ENCODE measurements around the gene SCFD2.

The SCFD2 gene

DNA sequence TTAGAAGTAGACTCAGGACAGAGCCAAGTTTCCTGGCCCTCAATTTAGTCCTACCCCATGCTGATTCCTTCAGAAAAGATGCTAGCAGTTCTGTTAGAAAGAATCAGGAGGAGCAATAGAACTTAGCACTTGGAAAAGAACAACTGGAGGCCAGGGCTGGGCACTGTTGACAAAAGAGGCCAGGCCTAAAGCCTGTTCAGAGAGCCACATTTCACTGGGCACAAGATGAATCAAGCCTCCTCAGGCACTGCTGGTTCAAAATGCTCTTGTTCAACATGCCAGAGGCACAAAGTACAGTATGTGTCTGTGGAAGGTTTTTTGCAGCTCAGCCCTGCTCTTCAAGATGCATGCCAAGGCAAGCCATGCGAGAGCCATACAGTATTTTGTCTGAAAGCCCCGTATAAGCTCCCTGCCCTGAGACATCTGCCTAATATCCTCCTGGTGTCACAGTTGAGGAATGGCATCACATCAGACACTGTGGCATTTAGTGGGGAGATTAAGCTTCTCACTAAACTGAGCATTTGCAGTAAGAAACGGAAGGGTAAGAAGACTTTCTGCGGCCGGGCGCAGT, 450.0 kb downstream of the SCFD2 start:
- DNase-seq (ENCODE audit: low read depth, low spot score) = no peak
- Histone ChIP-seq H3K4me3 (ENCODE audit: insufficient read length, low read depth) (no peak overlapping the region), H3K36me3 (ENCODE audit: insufficient read depth, insufficient read length, low read length) (no peaks in the 10 kb centered on the region), H3K27me3 (ENCODE audit: insufficient read depth, insufficient read length) (no peaks in the 10 kb centered on the region), H3K9me3 (ENCODE audit: insufficient read depth, low read length) (no peaks in the 10 kb centered on the region), H3K9ac (ENCODE audit: insufficient read length, low read depth) (no peak overlapping the region), H3K4me1 (ENCODE audit: insufficient read depth, insufficient read length) (no peaks in the 10 kb centered on the region)
- no peak for TF ChIP-seq YY1 (IDR thresholded peaks at IDR 0.05; ENCODE audit: insufficient read depth, insufficient read length)
- no peak for TF ChIP-seq ZNF274 (IDR thresholded peaks at IDR 0.05; ENCODE audit: low read depth, low read length)
- TF ChIP-seq SUZ12 (IDR thresholded peaks at IDR 0.05; ENCODE audit: extremely low read depth, insufficient read depth, insufficient read length) = no peak

DNA sequence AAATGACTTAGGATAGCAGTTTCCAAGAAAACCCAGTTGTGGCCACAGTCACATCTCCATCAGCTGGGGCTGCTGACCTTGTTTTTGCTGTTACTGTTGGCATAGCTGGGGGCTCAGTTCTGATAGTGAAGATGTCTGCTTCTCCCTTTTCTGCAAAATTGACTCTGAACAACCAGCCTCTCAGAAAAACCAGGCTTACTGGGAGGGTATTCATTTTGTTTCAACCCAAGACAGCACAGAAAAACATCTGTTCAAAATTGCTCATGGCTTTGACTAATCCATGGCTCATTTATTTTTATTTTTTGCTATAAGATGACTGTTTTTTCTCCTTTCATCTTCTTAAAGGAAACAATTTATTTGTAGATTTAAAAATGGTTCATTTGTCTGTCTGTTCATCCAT, 450.7 kb downstream of the SCFD2 start:
- H3K9me3 ChIP-seq (ENCODE audit: insufficient read depth, low read length) = no peaks in the 10 kb centered on the region
- H3K4me3 ChIP-seq (ENCODE audit: insufficient read length, low read depth) = no peak overlapping the region
- no peaks in the 10 kb centered on the region for H3K4me1 ChIP-seq (ENCODE audit: insufficient read depth, insufficient read length)
- no peaks in the 10 kb centered on the region for H3K27me3 ChIP-seq (ENCODE audit: insufficient read depth, insufficient read length)
- H3K36me3 ChIP-seq (ENCODE audit: insufficient read depth, insufficient read length, low read length) = no peaks in the 10 kb centered on the region
- no peak overlapping the region for H3K9ac ChIP-seq (ENCODE audit: insufficient read length, low read depth)
- no peak for DNase-seq (ENCODE audit: low read depth, low spot score)
- no peak for TF ChIP-seq ZNF274 (IDR thresholded peaks at IDR 0.05; ENCODE audit: low read depth, low read length)
- no peak for TF ChIP-seq YY1 (IDR thresholded peaks at IDR 0.05; ENCODE audit: insufficient read depth, insufficient read length)
- no peak for TF ChIP-seq SUZ12 (IDR thresholded peaks at IDR 0.05; ENCODE audit: extremely low read depth, insufficient read depth, insufficient read length)

DNA sequence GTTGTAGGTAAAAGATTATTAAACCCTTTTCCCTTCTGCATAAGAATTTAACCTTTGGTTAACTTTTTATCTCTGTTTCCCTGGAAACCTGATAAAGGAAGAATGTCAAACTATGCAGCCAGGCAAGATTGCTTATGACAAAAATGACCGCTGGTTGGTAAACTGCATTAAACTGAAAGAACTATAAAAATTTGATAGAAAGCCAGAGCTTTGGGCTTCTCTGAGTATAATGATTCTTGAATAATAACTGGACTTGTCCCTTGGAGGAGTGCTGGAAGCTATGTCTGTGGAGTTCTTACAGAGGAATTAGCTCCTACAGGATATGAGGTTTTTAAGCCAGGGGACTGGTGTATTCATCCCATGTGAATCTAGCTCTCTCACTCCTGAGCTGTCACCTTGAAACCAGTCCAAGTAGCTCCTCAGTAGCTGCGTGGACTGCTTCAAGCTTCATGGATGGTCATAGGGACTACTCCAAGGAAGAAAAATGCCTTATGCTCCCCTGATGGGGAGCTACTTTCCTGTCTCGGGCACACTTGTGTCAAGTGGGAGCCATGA, 451.7 kb downstream of the SCFD2 start:
- no peak for DNase-seq (ENCODE audit: low read depth, low spot score)
- Histone ChIP-seq H3K9ac (ENCODE audit: insufficient read length, low read depth) (no peak overlapping the region), H3K4me3 (ENCODE audit: insufficient read length, low read depth) (no peak overlapping the region), H3K27me3 (ENCODE audit: insufficient read depth, insufficient read length) (no peaks in the 10 kb centered on the region), H3K4me1 (ENCODE audit: insufficient read depth, insufficient read length) (no peaks in the 10 kb centered on the region), H3K36me3 (ENCODE audit: insufficient read depth, insufficient read length, low read length) (no peaks in the 10 kb centered on the region), H3K9me3 (ENCODE audit: insufficient read depth, low read length) (no peaks in the 10 kb centered on the region)
- TF ChIP-seq YY1 (IDR thresholded peaks at IDR 0.05; ENCODE audit: insufficient read depth, insufficient read length) (no peak), SUZ12 (IDR thresholded peaks at IDR 0.05; ENCODE audit: extremely low read depth, insufficient read depth, insufficient read length) (no peak), ZNF274 (IDR thresholded peaks at IDR 0.05; ENCODE audit: low read depth, low read length) (no peak)

DNA sequence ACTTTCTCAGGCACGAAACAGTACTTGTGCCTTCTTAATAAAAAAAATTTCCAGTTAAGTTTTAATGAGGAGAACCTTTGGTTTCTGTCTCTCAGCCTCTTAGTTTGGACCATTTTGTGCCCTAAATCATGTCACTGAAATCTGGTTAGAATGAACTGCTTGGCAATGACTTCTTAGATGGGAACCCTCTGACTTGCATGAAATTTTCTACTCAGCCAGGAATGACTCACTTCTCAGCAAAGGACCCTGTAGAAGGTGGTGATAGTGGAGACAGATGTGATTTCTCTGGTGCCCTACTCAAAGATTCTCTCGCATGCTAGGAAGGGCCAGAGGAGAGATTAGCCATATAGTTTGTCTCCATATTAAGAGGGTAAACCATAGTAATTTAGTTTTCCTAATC, 453.3 kb downstream of the SCFD2 start:
- Histone ChIP-seq H3K27me3 (ENCODE audit: insufficient read depth, insufficient read length) (no peaks in the 10 kb centered on the region), H3K9me3 (ENCODE audit: insufficient read depth, low read length) (no peaks in the 10 kb centered on the region), H3K4me1 (ENCODE audit: insufficient read depth, insufficient read length) (no peaks in the 10 kb centered on the region), H3K4me3 (ENCODE audit: insufficient read length, low read depth) (no peak overlapping the region), H3K9ac (ENCODE audit: insufficient read length, low read depth) (no peak overlapping the region), H3K36me3 (ENCODE audit: insufficient read depth, insufficient read length, low read length) (no peaks in the 10 kb centered on the region)
- TF ChIP-seq YY1 (IDR thresholded peaks at IDR 0.05; ENCODE audit: insufficient read depth, insufficient read length) (no peak), ZNF274 (IDR thresholded peaks at IDR 0.05; ENCODE audit: low read depth, low read length) (no peak), SUZ12 (IDR thresholded peaks at IDR 0.05; ENCODE audit: extremely low read depth, insufficient read depth, insufficient read length) (no peak)
- DNase-seq (ENCODE audit: low read depth, low spot score) = no peak

DNA sequence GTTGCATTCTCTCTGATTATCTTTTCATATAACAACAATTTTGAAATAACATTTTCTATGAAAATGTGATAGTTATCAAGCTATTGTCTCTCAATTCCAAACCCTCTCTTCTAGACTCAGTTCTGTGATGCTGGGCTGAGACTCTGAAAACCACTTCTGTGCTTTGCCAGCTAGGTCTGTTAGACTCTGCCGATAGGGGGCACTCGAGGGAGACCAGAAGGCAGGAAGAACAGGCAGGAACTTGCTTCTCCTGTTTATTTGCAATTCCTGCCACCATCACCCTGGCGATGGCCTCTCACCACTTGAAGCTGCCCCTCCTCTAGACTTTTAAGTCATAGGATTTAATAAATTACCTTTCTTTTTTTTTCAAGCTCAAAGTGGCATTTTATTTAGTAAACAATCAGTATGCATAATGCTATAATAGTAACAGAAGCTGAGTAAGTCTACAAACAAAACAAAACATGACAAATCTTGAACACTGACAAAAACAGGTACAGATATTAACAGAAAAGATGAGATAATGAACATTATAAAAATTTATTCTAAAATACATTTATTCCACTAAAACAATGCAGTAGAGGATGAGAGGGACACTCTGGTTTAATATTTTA, 454.1 kb downstream of the SCFD2 start:
- no peaks in the 10 kb centered on the region for H3K4me1 ChIP-seq (ENCODE audit: insufficient read depth, insufficient read length)
- DNase-seq (ENCODE audit: low read depth, low spot score) = peak; percentile 77
- H3K9me3 ChIP-seq (ENCODE audit: insufficient read depth, low read length) = no peaks in the 10 kb centered on the region
- no peaks in the 10 kb centered on the region for H3K36me3 ChIP-seq (ENCODE audit: insufficient read depth, insufficient read length, low read length)
- no peak overlapping the region for H3K4me3 ChIP-seq (ENCODE audit: insufficient read length, low read depth)
- no peak for TF ChIP-seq SUZ12 (IDR thresholded peaks at IDR 0.05; ENCODE audit: extremely low read depth, insufficient read depth, insufficient read length)
- no peak for TF ChIP-seq YY1 (IDR thresholded peaks at IDR 0.05; ENCODE audit: insufficient read depth, insufficient read length)
- no peak for TF ChIP-seq ZNF274 (IDR thresholded peaks at IDR 0.05; ENCODE audit: low read depth, low read length)
- H3K9ac ChIP-seq (ENCODE audit: insufficient read length, low read depth) = no peak overlapping the region
- no peaks in the 10 kb centered on the region for H3K27me3 ChIP-seq (ENCODE audit: insufficient read depth, insufficient read length)

DNA sequence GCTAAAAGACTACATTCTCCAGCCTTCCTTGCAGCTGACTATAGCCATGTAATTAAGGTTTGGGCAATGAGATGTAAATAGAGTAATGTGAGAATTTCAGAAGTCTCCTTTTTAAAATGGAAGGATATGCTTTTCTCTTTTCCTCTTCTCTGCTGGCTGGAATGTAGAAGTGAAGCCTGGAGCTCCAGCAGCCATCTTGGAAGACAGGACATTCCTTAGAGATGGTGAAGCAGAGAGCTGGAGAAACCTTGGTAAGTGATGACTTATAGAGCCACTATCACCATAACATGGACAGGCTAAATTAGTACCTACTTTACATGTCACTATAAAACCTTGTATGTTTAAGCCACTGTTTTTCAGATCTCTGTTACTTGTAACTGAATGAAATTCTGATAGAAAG, 455.7 kb downstream of the SCFD2 start:
- TF ChIP-seq SUZ12 (IDR thresholded peaks at IDR 0.05; ENCODE audit: extremely low read depth, insufficient read depth, insufficient read length) = no peak
- TF ChIP-seq ZNF274 (IDR thresholded peaks at IDR 0.05; ENCODE audit: low read depth, low read length) = no peak
- TF ChIP-seq YY1 (IDR thresholded peaks at IDR 0.05; ENCODE audit: insufficient read depth, insufficient read length) = no peak
- no peaks in the 10 kb centered on the region for H3K9me3 ChIP-seq (ENCODE audit: insufficient read depth, low read length)
- no peak for DNase-seq (ENCODE audit: low read depth, low spot score)
- no peak overlapping the region for H3K4me3 ChIP-seq (ENCODE audit: insufficient read length, low read depth)
- no peaks in the 10 kb centered on the region for H3K36me3 ChIP-seq (ENCODE audit: insufficient read depth, insufficient read length, low read length)
- no peak overlapping the region for H3K9ac ChIP-seq (ENCODE audit: insufficient read length, low read depth)
- H3K27me3 ChIP-seq (ENCODE audit: insufficient read depth, insufficient read length) = no peaks in the 10 kb centered on the region
- H3K4me1 ChIP-seq (ENCODE audit: insufficient read depth, insufficient read length) = no peaks in the 10 kb centered on the region

DNA sequence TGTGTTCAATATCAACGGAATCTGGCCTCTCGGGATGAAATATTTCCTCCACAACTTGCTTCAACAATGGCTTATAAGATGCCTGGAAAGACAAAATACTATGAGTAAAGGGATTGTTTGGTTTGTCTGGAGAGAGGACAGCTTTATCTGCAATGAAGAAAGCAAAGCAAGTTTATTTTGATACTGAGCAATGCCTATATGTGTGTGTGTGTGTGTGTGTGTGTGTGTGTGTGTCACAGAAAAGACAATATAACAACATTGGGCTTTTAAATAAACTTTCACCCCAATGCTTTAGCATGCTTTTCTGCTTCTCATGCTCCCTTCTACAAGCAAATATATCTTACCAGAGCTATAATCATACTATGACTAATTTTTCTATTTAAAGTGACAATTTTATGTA, 458.4 kb downstream of the SCFD2 start:
- Histone ChIP-seq H3K4me3 (ENCODE audit: insufficient read length, low read depth) (no peak overlapping the region), H3K9ac (ENCODE audit: insufficient read length, low read depth) (no peak overlapping the region), H3K36me3 (ENCODE audit: insufficient read depth, insufficient read length, low read length) (no peaks in the 10 kb centered on the region), H3K27me3 (ENCODE audit: insufficient read depth, insufficient read length) (no peaks in the 10 kb centered on the region), H3K9me3 (ENCODE audit: insufficient read depth, low read length) (no peaks in the 10 kb centered on the region), H3K4me1 (ENCODE audit: insufficient read depth, insufficient read length) (no peaks in the 10 kb centered on the region)
- TF ChIP-seq ZNF274 (IDR thresholded peaks at IDR 0.05; ENCODE audit: low read depth, low read length) (no peak), YY1 (IDR thresholded peaks at IDR 0.05; ENCODE audit: insufficient read depth, insufficient read length) (no peak), SUZ12 (IDR thresholded peaks at IDR 0.05; ENCODE audit: extremely low read depth, insufficient read depth, insufficient read length) (no peak)
- no peak for DNase-seq (ENCODE audit: low read depth, low spot score)
